Ishikawa (cell line): Measurements from ENCODE around the gene IER5.

Source experiments
- CEBPB ChIP-seq: IDR thresholded peaks from 2 replicates; pipeline ENCODE4 v1.6.1; 2012
- CREB1 ChIP-seq: IDR thresholded peaks from 2 replicates; pipeline ENCODE4 v1.6.1; 2012; ENCODE audit warnings: low read depth
- EGR1 ChIP-seq: IDR thresholded peaks from 2 replicates; pipeline ENCODE4 v1.6.1; 2012
- EP300 ChIP-seq: IDR thresholded peaks from 2 replicates; pipeline ENCODE4 v1.6.1; 2012; ENCODE audit warnings: borderline replicate concordance
- FOXM1 ChIP-seq: IDR thresholded peaks from 2 replicates; pipeline ENCODE4 v1.6.1; 2012; ENCODE audit warnings: low read depth, borderline replicate concordance
- NFIC ChIP-seq: IDR thresholded peaks from 2 replicates; pipeline ENCODE4 v1.6.1; 2012
- RAD21 ChIP-seq: IDR thresholded peaks from 2 replicates; pipeline ENCODE4 v1.6.1; 2012; ENCODE audit warnings: low read depth
- TAF1 ChIP-seq: IDR thresholded peaks from 2 replicates; pipeline ENCODE4 v1.6.1; 2012; ENCODE audit warnings: low read depth, mild to moderate bottlenecking
- TCF12 ChIP-seq: IDR thresholded peaks from 2 replicates; pipeline ENCODE4 v1.6.1; 2012; ENCODE audit warnings: low read depth
- TEAD4 ChIP-seq: IDR thresholded peaks from 2 replicates; pipeline ENCODE4 v1.6.1; 2012
- YY1 ChIP-seq: IDR thresholded peaks from 2 replicates; pipeline ENCODE4 v1.6.1; 2012; ENCODE audit warnings: low read depth
- ZBTB7A ChIP-seq: IDR thresholded peaks from 2 replicates; pipeline ENCODE4 v1.6.1; 2012; ENCODE audit warnings: low read depth
- TF ChIP-seq, protein P1 (sequence below): IDR thresholded peaks from 2 replicates; pipeline ENCODE4 v1.6.1; 2012; ENCODE audit warnings: low read depth, mild to moderate bottlenecking
- TF ChIP-seq, protein P2 (sequence below): IDR thresholded peaks from 2 replicates; pipeline ENCODE4 v1.6.1; 2012
- TF ChIP-seq, protein P3 (sequence below): IDR thresholded peaks from 2 replicates; pipeline ENCODE4 v1.6.1; 2012

IER5 gene

DNA sequence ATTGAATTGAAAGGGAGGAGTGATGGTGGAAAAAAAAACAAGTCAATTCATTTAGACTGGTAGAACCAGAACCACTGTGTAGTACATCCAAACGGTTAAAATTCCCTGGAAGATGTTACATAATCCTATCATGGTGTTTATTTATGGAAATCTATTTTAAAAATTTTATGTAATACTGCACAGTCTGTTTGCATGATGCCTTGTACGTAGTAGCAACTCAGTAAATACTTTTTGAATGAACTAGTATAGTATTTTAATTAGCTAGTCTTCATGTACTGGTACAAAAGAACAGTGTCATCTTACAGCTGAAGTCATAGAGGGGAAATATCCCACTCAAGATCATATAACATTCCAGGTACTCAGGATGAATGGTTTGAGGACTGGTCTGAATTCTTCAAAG, 27.0 kb upstream of the IER5 start:
- TF ChIP-seq, protein P1, sequence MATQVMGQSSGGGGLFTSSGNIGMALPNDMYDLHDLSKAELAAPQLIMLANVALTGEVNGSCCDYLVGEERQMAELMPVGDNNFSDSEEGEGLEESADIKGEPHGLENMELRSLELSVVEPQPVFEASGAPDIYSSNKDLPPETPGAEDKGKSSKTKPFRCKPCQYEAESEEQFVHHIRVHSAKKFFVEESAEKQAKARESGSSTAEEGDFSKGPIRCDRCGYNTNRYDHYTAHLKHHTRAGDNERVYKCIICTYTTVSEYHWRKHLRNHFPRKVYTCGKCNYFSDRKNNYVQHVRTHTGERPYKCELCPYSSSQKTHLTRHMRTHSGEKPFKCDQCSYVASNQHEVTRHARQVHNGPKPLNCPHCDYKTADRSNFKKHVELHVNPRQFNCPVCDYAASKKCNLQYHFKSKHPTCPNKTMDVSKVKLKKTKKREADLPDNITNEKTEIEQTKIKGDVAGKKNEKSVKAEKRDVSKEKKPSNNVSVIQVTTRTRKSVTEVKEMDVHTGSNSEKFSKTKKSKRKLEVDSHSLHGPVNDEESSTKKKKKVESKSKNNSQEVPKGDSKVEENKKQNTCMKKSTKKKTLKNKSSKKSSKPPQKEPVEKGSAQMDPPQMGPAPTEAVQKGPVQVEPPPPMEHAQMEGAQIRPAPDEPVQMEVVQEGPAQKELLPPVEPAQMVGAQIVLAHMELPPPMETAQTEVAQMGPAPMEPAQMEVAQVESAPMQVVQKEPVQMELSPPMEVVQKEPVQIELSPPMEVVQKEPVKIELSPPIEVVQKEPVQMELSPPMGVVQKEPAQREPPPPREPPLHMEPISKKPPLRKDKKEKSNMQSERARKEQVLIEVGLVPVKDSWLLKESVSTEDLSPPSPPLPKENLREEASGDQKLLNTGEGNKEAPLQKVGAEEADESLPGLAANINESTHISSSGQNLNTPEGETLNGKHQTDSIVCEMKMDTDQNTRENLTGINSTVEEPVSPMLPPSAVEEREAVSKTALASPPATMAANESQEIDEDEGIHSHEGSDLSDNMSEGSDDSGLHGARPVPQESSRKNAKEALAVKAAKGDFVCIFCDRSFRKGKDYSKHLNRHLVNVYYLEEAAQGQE: no peak
- TF ChIP-seq NFIC (no peak), EP300 (no peak), RAD21 (no peak), CREB1 (no peak), ZBTB7A (no peak)
- TF ChIP-seq, protein P2, sequence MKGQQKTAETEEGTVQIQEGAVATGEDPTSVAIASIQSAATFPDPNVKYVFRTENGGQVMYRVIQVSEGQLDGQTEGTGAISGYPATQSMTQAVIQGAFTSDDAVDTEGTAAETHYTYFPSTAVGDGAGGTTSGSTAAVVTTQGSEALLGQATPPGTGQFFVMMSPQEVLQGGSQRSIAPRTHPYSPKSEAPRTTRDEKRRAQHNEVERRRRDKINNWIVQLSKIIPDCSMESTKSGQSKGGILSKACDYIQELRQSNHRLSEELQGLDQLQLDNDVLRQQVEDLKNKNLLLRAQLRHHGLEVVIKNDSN: no peak

DNA sequence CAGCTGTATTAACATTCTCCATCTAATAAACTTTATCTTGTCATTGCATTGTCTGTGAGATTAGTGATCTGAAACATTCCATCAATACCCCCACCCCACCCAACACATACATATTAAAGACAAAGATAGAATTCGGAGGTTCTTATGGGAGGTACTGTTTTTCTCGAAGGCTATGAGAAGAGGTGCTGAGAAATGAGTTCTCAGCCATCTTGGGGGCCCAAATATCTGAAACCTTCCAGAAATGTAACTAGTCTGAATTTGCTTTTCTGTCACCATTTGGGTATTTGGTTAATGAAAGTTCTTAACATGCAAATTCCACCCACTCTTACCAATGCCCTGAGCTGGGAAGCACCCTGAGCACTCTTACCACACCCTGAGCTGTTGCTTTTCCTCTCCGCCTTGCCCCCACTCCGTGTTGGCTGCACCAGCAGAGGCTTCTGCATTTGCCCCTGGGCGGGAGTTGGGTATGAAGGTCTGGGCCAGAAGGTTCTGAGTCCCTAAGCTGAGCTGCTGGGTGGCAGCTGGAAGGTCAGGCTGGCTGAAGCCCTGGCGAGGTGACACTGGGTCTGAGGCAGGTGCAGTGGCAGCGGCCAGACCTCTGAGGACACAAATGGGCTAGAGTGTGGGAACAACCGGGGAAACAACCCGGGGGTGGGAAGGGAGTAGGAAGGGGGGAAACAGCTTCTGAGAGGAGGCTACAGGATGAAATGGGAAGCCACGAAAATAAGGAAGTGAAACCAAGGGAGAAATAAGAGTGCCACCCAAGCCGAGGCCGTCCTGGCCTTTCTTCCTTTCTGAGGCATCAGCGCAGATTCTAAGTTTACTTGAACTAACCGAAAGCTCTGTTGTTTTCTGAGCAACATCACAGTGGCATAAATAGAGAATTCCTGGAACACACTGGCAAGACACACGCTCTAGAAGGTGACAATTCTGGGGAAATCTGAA, 26.3 kb upstream of the IER5 start:
- TF ChIP-seq EGR1: no peak
- no peak for TF ChIP-seq YY1
- TF ChIP-seq, protein P3, sequence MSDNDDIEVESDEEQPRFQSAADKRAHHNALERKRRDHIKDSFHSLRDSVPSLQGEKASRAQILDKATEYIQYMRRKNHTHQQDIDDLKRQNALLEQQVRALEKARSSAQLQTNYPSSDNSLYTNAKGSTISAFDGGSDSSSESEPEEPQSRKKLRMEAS: no peak
- no peak for TF ChIP-seq EP300
- no peak for TF ChIP-seq TCF12
- no peak for TF ChIP-seq ZBTB7A
- TF ChIP-seq FOXM1: no peak
- TF ChIP-seq RAD21: no peak

DNA sequence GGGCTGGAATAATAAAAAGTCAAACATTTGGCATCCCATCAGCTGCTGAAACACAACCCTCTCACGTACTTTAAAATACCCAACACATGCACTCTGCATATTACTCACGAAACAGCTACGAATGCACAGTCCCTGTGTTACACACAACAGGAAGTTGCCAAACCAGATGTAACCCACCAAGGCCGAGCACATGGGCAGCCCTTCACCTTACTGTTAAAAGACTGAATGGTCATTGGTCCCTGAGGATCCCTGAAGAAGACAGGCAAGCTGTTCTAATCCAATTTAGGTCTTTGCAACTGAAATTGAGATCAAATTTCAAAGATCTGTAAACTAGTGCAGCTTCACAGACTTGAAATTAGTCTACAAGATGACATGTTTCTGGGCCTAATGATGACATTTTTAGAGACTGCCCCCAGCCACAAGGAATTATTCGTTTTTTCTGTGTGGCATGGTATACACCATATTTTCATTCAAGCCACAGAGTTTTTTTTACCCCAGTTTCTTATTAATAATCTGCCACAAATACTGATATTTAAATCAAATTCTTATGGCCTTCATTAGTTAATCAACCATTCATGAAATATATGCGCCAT, 25.6 kb upstream of the IER5 start:
- TF ChIP-seq TCF12 (no peak), FOXM1 (no peak), ZBTB7A (no peak), TEAD4 (no peak), NFIC (no peak), YY1 (no peak), EGR1 (no peak), CREB1 (no peak), TAF1 (no peak), RAD21 (no peak), EP300 (no peak), CEBPB (no peak)
- TF ChIP-seq, protein P2: no peak
- TF ChIP-seq, protein P3: no peak
- TF ChIP-seq, protein P1: no peak

DNA sequence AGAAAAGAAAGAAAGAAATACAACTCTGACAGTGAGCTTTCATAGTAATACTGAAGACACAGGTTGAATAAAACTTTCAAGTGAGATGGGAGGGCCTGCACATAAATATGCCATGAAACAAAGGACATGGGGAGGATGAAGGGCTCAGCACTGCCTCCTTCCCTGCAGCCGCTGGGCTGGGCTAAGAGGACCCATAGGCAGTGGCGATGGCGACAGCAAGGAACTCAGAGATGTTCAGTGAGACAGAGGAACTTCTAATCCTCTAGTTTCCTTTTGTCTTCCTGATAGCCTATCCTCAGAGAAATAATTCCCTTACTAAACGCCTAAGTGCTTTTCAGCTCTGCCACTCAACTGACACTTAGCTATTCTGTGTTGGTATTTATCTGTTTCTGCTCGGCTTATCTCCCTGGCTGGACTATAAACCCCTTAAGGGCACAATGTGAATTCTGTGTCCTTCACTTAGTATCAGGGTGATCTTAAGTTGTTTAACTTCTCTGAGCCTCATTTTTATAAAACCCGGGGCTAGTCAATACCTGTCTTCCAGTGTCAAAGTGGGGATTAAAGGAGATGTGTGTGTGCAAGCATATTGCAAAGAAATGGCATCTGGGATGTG, 24.4 kb upstream of the IER5 start:
- TF ChIP-seq ZBTB7A (no peak), NFIC (no peak), EGR1 (no peak), TEAD4 (no peak)

DNA sequence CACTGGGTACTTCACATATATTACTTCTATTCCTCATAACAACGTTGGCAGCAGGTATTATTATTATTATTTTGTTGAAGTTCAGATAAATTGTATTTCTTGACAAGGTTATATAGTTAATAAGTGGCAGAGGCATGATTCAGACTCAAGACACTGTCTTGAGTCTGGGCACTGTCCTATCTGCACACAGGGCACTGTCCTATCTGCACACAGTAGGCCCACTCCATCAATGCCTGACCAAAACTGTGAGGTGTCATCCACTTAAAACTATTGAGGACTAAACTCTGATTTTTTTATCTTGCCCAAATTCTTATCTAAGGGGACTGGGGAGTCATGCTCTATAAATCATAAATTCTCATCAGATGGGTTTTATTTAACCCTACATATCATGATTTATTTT, 23.8 kb upstream of the IER5 start:
- TF ChIP-seq TAF1 (no peak), TCF12 (no peak), YY1 (no peak), CEBPB (no peak)
- TF ChIP-seq, protein P1: no peak
